Esophagus squamous epithelium (tissue), 4 donors: ENCODE measurements around the gene CDC14A.

Experiments used
- CTCF ChIP-seq, 6 experiments: fragments of 450-650 bp in 4 of 6; fragments of 200-600 bp in 2 of 6; sonication (generic) in 2 of 6; IDR thresholded peaks; one replicate each; pipeline ENCODE4 v1.5.1; 2016 to 2019; ENCODE audit warnings: antibody characterized with exemption in 6 of 6, mild to moderate bottlenecking in 4 of 6, moderate library complexity in 4 of 6
- POLR2A ChIP-seq, 4 donors: fragments of 450-650 bp; IDR thresholded peaks; one replicate each; pipeline ENCODE4 v1.6.1; 2017; ENCODE audit warnings: antibody characterized with exemption in 4 of 4, mild to moderate bottlenecking in 4 of 4, moderate library complexity in 3 of 4

DNA sequence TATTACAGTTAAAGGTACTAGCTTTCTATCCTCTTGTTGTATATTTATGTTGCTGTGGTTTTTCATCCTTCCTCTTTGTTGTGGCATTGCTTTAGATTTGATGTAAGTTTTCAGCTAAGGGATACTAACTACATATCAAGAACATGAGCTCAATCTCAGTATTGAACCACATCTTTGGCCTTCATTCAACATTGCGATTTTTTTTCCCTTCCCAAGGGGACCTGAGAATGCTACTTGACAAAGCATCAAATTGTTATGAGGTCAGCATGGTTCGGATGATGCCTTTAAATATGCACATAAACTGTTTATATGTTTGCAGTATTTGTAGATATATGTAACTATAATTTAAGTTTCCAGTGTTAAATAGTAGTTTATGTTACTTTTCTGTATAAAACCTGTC lies 153.9 kb downstream of the CDC14A start:
- TF ChIP-seq CTCF (IDR thresholded peaks at IDR 0.05) (no peak), POLR2A (IDR thresholded peaks at IDR 0.05) (no peak)
